Activated CD4-positive, alpha-beta T cell treated with anti-CD3 and anti-CD28 coated beads, Interleukin-2, amount 10 ng/mL, durations not matched to agents 7 days and 5 days (primary cell): ENCODE results near the gene TMED10. TPM values are rescaled to one million over a fixed set of nuclear protein-coding genes. Genes with fewer than 3 reads are reported as not detected.

Experiments used
- CTCF ChIA-PET: fragments of 350-600 bp; sonication (Branson Sonifier 250); formaldehyde crosslinking; loops from one replicate; lab custom pipeline; 2021; ENCODE audit warnings: antibody characterized with exemption; lab: Charles Lee
- POLR2A ChIA-PET: fragments of 350-600 bp; sonication (Branson Sonifier 250); formaldehyde crosslinking; loops from one replicate; lab custom pipeline; 2021; ENCODE audit warnings: antibody characterized with exemption; lab: Charles Lee
- DNase-seq: peaks from one replicate; pipeline ENCODE4 v3.0.0-alpha.2; 2020
- H3K27ac Mint-ChIP-seq: one replicate; pipeline ENCODE4 v1.8.0; 2021; ENCODE audit warnings: mild to moderate bottlenecking, moderate library complexity, mixed read lengths
- H3K27me3 Mint-ChIP-seq: one replicate; pipeline ENCODE4 v1.8.0; 2021; ENCODE audit warnings: mixed read lengths
- H3K36me3 Mint-ChIP-seq: one replicate; pipeline ENCODE4 v1.8.0; 2021; ENCODE audit warnings: low read depth, mixed read lengths
- H3K4me1 Mint-ChIP-seq: one replicate; pipeline ENCODE4 v1.8.0; 2021; ENCODE audit warnings: mixed read lengths
- H3K4me3 Mint-ChIP-seq: one replicate; pipeline ENCODE4 v1.8.0; 2021; ENCODE audit warnings: mild to moderate bottlenecking, moderate library complexity, mixed read lengths
- H3K9me3 Mint-ChIP-seq: one replicate; pipeline ENCODE4 v1.8.0; 2021; ENCODE audit warnings: mixed read lengths
- total RNA-seq, 2 experiments: library from RNA; stranded (reverse); gene quantifications; one replicate each; pipeline ENCODE4 v1.2.3, GENCODE V29; 2021

Gene TMED10
- total RNA-seq, 2 experiments from 2014 or later = 175 to 213 TPM

- Mint-ChIP-seq H3K4me1 (peaks cover 57% of the 10 kb centered on the region), H3K36me3 (peaks cover 17% of the 10 kb centered on the region), H3K27me3 (no peaks in the 10 kb centered on the region), H3K4me3 (no peak overlapping the region), H3K9me3 (no peaks in the 10 kb centered on the region), H3K27ac (no peak overlapping the region)
- ChIA-PET CTCF (no interaction called here), POLR2A (interaction anchor here (0.6 kb wide), 1 partner anchor 66 kb away, joined by 4 read pairs; no protein-coding TSS in a partner anchor)
- DNase-seq = no peak
Measured at GRCh38 chr14:75170772-75171171, 5.6 kb downstream of the TMED10 start.

- no peak for DNase-seq
- H3K27me3 Mint-ChIP-seq = no peaks in the 10 kb centered on the region
- no peaks in the 10 kb centered on the region for H3K9me3 Mint-ChIP-seq
- ChIA-PET CTCF (interaction anchor here (0.6 to 1.7 kb wide), 2 partner anchors 9 to 12 kb away, joined by 4 read pairs; no protein-coding TSS in a partner anchor), POLR2A (no interaction called here)
- peaks cover 44% of the 10 kb centered on the region for H3K4me1 Mint-ChIP-seq
- H3K27ac Mint-ChIP-seq = peak overlapping the region; percentile 28
- peaks cover 11% of the 10 kb centered on the region for H3K36me3 Mint-ChIP-seq
- no peak overlapping the region for H3K4me3 Mint-ChIP-seq
Measured at GRCh38 chr14:75168586-75169335, 7.7 kb downstream of the TMED10 start.

- Mint-ChIP-seq H3K36me3 (peaks cover 13% of the 10 kb centered on the region), H3K4me1 (peaks cover 42% of the 10 kb centered on the region), H3K4me3 (no peak overlapping the region), H3K27me3 (no peaks in the 10 kb centered on the region), H3K27ac (no peak overlapping the region), H3K9me3 (no peaks in the 10 kb centered on the region)
- CTCF ChIA-PET = no interaction called here
- POLR2A ChIA-PET = interaction anchor here (0.7 kb wide), 1 partner anchor 62 kb away, joined by 5 read pairs; no protein-coding TSS in a partner anchor
- DNase-seq = no peak
Measured at GRCh38 chr14:75167325-75167724, 9.1 kb downstream of the TMED10 start.

- DNase-seq = no peak
- POLR2A ChIA-PET = interaction anchor here (0.7 kb wide), 1 partner anchor 21 kb away, joined by 3 read pairs; no protein-coding TSS in a partner anchor
- H3K36me3 Mint-ChIP-seq = peaks cover 8% of the 10 kb centered on the region
- H3K4me3 Mint-ChIP-seq = no peak overlapping the region
- H3K27ac Mint-ChIP-seq = no peak overlapping the region
- H3K9me3 Mint-ChIP-seq = no peaks in the 10 kb centered on the region
- CTCF ChIA-PET = interaction anchor here (0.9 to 1.0 kb wide), 2 partner anchors 9 to 25 kb away, joined by 3 to 4 read pairs; no protein-coding TSS in a partner anchor
- H3K27me3 Mint-ChIP-seq = no peaks in the 10 kb centered on the region
- H3K4me1 Mint-ChIP-seq = peaks cover 51% of the 10 kb centered on the region
Measured at GRCh38 chr14:75165586-75166391, 10.6 kb downstream of the TMED10 start.

- no peaks in the 10 kb centered on the region for H3K27me3 Mint-ChIP-seq
- H3K36me3 Mint-ChIP-seq = peaks cover 8% of the 10 kb centered on the region
- no peaks in the 10 kb centered on the region for H3K9me3 Mint-ChIP-seq
- H3K4me3 Mint-ChIP-seq = no peak overlapping the region
- H3K4me1 Mint-ChIP-seq = peaks cover 56% of the 10 kb centered on the region
- ChIA-PET POLR2A (interaction anchor here (0.7 kb wide), 1 partner anchor 20 kb away, joined by 3 read pairs; no protein-coding TSS in a partner anchor), CTCF (interaction anchor here (0.9 to 1.0 kb wide), 2 partner anchors 8 to 24 kb away, joined by 3 to 4 read pairs; no protein-coding TSS in a partner anchor)
- no peak overlapping the region for H3K27ac Mint-ChIP-seq
- DNase-seq = no peak
Measured at GRCh38 chr14:75164809-75165208, 11.6 kb downstream of the TMED10 start.

GRCh38 chr14:75163677-75164076 lies 12.7 kb downstream of the TMED10 start:
- Mint-ChIP-seq H3K36me3 (peaks cover 7% of the 10 kb centered on the region), H3K9me3 (no peaks in the 10 kb centered on the region), H3K4me1 (peaks cover 56% of the 10 kb centered on the region), H3K27me3 (no peaks in the 10 kb centered on the region), H3K27ac (no peak overlapping the region), H3K4me3 (no peak overlapping the region)
- CTCF ChIA-PET = interaction anchor here (0.6 kb wide), 1 partner anchor 10 kb away, joined by 4 read pairs; no protein-coding TSS in a partner anchor
- POLR2A ChIA-PET = no interaction called here
- DNase-seq = no peak

GRCh38 chr14:75162631-75163030 lies 13.8 kb downstream of the TMED10 start:
- ChIA-PET POLR2A (no interaction called here), CTCF (interaction anchor here (0.6 kb wide), 1 partner anchor 24 kb away, joined by 4 read pairs; no protein-coding TSS in a partner anchor)
- Mint-ChIP-seq H3K4me3 (no peak overlapping the region), H3K27ac (no peak overlapping the region), H3K4me1 (peaks cover 51% of the 10 kb centered on the region), H3K9me3 (no peaks in the 10 kb centered on the region), H3K36me3 (peaks cover 6% of the 10 kb centered on the region), H3K27me3 (no peaks in the 10 kb centered on the region)
- DNase-seq = no peak

GRCh38 chr14:75158843-75159614 lies 17.4 kb downstream of the TMED10 start:
- DNase-seq = no peak
- no peaks in the 10 kb centered on the region for H3K27me3 Mint-ChIP-seq
- no peaks in the 10 kb centered on the region for H3K9me3 Mint-ChIP-seq
- H3K4me3 Mint-ChIP-seq = no peak overlapping the region
- peaks cover 7% of the 10 kb centered on the region for H3K36me3 Mint-ChIP-seq
- peak overlapping the region; percentile 55 for H3K27ac Mint-ChIP-seq
- ChIA-PET CTCF (interaction anchor here (0.9 to 1.3 kb wide), 2 partner anchors 23 to 118 kb away, joined by 3 to 6 read pairs; no protein-coding TSS in a partner anchor), POLR2A (no interaction called here)
- H3K4me1 Mint-ChIP-seq = peaks cover 69% of the 10 kb centered on the region

GRCh38 chr14:75156901-75157300 lies 19.5 kb downstream of the TMED10 start:
- ChIA-PET POLR2A (interaction anchor here (1.0 kb wide), 1 partner anchor 15 kb away, joined by 3 read pairs; no protein-coding TSS in a partner anchor), CTCF (interaction anchor here (0.7 to 1.6 kb wide), 8 partner anchors 8 to 317 kb away, joined by 3 to 4 read pairs (median 4); no protein-coding TSS in a partner anchor)
- Mint-ChIP-seq H3K36me3 (peaks cover 7% of the 10 kb centered on the region), H3K4me1 (peaks cover 68% of the 10 kb centered on the region), H3K27me3 (no peaks in the 10 kb centered on the region), H3K9me3 (no peaks in the 10 kb centered on the region), H3K27ac (peak overlapping the region; percentile 39), H3K4me3 (peak overlapping the region; percentile 11)
- DNase-seq = peak; percentile 65

GRCh38 chr14:75156111-75156510 lies 20.3 kb downstream of the TMED10 start:
- Mint-ChIP-seq H3K9me3 (no peaks in the 10 kb centered on the region), H3K4me1 (peaks cover 62% of the 10 kb centered on the region), H3K27ac (no peak overlapping the region), H3K4me3 (no peak overlapping the region), H3K36me3 (peaks cover 9% of the 10 kb centered on the region), H3K27me3 (no peaks in the 10 kb centered on the region)
- ChIA-PET POLR2A (no interaction called here), CTCF (no interaction called here)
- no peak for DNase-seq

- CTCF ChIA-PET = interaction anchor here (0.9 kb wide), 1 partner anchor 129 kb away, joined by 3 read pairs; no protein-coding TSS in a partner anchor
- POLR2A ChIA-PET = no interaction called here
- no peak for DNase-seq
- Mint-ChIP-seq H3K36me3 (peaks cover 9% of the 10 kb centered on the region), H3K9me3 (no peaks in the 10 kb centered on the region), H3K4me1 (peaks cover 54% of the 10 kb centered on the region), H3K27ac (no peak overlapping the region), H3K27me3 (no peaks in the 10 kb centered on the region), H3K4me3 (no peak overlapping the region)
Measured at GRCh38 chr14:75155169-75155568, 21.2 kb downstream of the TMED10 start.

GRCh38 chr14:75153295-75153694 lies 23.1 kb downstream of the TMED10 start:
- no peak overlapping the region for H3K4me3 Mint-ChIP-seq
- peaks cover 43% of the 10 kb centered on the region for H3K4me1 Mint-ChIP-seq
- ChIA-PET POLR2A (no interaction called here), CTCF (interaction anchor here (0.6 to 1.9 kb wide), 5 partner anchors 11 to 323 kb away, joined by 3 to 4 read pairs (median 4); partner anchors contain the start of gene NEK9)
- H3K36me3 Mint-ChIP-seq = peaks cover 20% of the 10 kb centered on the region
- no peaks in the 10 kb centered on the region for H3K9me3 Mint-ChIP-seq
- H3K27me3 Mint-ChIP-seq = no peaks in the 10 kb centered on the region
- DNase-seq = no peak
- no peak overlapping the region for H3K27ac Mint-ChIP-seq
